ENCODE measurements around the gene RFX6. TPM values are rescaled to one million over a fixed set of nuclear protein-coding genes. Genes with fewer than 3 reads are reported as not detected.
"Not testable (repeated sequence)": the region's sequence is repeated elsewhere in the genome, so short reads cannot be mapped to it uniquely, and the experiment has no call there.

RFX6 gene, protein sequence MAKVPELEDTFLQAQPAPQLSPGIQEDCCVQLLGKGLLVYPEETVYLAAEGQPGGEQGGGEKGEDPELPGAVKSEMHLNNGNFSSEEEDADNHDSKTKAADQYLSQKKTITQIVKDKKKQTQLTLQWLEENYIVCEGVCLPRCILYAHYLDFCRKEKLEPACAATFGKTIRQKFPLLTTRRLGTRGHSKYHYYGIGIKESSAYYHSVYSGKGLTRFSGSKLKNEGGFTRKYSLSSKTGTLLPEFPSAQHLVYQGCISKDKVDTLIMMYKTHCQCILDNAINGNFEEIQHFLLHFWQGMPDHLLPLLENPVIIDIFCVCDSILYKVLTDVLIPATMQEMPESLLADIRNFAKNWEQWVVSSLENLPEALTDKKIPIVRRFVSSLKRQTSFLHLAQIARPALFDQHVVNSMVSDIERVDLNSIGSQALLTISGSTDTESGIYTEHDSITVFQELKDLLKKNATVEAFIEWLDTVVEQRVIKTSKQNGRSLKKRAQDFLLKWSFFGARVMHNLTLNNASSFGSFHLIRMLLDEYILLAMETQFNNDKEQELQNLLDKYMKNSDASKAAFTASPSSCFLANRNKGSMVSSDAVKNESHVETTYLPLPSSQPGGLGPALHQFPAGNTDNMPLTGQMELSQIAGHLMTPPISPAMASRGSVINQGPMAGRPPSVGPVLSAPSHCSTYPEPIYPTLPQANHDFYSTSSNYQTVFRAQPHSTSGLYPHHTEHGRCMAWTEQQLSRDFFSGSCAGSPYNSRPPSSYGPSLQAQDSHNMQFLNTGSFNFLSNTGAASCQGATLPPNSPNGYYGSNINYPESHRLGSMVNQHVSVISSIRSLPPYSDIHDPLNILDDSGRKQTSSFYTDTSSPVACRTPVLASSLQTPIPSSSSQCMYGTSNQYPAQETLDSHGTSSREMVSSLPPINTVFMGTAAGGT
- not detected in 2 replicates for total RNA-seq (2014; rRNA removed; shearing (Covaris generic))
- polyA plus RNA-seq (2015; cell fraction: cytosol; rRNA removed) = not detected in 2 replicates
- not detected in 2 replicates for polyA plus RNA-seq (2015; cell fraction: nucleus; rRNA removed)

DNA sequence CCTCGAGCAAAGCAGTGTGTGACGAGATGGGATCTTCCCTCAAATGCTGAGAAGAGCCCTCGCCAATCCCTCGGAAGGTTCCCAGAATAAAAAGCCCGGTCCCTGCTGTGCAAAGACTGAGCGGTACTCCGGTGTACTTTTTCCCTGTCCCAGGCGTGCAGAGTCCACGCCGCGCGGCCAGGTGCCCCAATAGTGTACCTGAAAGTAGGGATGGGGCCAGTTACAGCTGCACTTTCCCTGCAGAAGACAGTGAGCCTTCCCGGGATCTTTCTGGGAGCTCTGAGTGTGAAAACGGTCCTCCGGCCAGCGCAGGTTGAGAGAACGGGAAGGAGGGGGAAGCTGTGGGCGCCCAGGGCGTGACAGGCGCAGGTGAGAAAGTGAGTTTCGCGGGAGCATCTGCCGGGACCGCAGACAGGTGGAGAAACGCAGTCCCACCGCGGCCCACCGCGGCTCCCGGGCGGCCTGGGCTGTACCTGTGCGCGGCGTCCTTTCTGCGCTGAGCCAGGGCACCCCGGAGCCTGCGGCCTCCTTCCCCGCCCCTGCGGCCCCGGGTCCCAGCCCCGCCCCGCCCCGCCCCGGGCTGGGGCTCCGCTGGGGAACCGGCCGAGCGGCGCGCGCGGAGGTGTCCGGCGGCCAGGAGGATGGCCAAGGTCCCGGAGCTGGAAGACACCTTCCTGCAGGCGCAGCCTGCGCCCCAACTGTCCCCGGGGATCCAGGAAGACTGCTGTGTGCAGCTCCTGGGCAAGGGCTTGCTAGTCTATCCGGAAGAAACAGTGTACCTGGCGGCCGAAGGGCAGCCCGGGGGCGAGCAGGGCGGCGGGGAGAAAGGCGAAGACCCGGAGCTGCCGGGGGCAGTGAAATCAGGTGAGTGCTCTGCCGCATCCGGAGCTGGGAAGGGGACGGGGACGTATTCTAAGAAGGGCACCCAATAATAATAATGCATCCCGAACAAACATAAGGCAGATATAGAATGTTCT lies at the start of gene RFX6:
RFX6 (plus strand) TSS at position 608 of the 977 bp plus-strand sequence; CDS start at position 642, 34 bp downstream.
- no peak for DNase-seq (ENCODE audit: low read depth)

DNA sequence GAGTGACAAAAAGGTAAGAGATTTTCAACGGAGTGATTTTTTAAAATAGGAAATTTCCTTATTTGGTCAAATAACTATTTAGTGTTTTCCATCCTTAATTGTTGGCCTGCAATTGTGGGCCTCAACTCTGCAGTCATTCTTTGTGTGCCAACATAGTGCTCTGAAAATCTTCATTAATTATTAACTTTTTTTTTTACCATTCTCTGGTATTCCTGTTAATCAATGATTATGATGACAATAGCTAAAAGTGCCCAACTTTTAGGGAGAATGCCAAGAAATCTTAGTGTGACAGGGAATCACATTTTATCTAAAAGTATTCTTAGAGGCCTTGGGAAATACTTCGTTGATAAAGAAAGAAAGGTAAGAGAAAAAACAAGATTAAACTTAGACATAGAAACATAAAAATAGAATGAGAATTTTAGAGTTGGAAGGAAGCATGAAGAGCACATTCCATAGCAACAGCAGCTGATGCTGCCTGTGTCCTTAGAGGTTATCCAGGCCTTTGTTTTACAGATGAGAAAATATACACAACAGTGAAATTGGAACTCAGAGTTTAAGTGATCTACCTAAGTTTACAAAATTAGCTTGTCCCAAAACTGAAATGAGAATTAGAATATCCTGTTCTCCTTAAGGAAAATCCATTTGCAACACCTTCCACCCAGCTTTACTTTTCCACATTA lies 49.3 kb upstream of the RFX6 start:
- DNase-seq (ENCODE audit: low read depth) = no peak

DNA sequence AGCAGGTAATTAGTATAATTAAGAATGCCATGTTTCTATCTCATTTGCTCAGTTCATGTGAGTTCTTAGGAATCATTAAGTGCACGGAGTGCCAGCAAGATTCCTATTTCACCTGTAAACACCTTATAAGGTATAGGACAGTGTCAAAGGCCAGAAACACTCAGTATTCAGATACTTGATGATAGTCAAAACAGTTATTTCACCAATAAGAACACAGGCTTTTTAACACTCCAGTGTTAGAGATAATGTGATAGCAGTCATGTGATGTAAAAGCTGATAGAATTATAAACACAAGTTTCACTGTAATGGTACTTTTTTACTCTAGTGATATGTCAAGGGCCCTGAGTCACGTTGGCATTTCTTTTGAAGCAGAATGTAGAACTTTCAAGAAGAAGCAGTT lies 48.1 kb upstream of the RFX6 start, which contains the start of gene GPRC6A:
GPRC6A (minus strand) TSS at position 101 of the 400 bp plus-strand sequence; CDS start at position 31, 70 bp downstream.
- no peak for DNase-seq (ENCODE audit: low read depth)

DNA sequence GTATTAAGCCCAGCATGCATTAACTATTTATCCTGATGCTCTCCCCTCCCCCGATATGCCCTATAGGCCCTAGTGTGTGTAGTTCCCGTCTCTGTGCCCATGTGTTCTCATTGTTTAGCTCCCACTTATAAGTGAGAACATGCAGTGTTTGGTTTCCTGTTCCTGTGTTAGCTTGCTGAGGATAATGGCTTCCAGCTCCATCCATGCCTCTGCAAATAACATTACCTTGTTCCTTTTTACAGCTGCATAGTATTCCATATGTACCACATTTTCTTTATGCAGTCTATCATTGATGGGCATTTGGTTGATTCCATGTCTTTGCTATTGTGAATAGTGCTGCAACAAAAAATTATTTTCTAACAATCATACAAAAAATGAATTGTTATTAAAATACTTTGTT lies 42.5 kb upstream of the RFX6 start:
- DNase-seq (ENCODE audit: low read depth) = not testable (repeated sequence)

DNA sequence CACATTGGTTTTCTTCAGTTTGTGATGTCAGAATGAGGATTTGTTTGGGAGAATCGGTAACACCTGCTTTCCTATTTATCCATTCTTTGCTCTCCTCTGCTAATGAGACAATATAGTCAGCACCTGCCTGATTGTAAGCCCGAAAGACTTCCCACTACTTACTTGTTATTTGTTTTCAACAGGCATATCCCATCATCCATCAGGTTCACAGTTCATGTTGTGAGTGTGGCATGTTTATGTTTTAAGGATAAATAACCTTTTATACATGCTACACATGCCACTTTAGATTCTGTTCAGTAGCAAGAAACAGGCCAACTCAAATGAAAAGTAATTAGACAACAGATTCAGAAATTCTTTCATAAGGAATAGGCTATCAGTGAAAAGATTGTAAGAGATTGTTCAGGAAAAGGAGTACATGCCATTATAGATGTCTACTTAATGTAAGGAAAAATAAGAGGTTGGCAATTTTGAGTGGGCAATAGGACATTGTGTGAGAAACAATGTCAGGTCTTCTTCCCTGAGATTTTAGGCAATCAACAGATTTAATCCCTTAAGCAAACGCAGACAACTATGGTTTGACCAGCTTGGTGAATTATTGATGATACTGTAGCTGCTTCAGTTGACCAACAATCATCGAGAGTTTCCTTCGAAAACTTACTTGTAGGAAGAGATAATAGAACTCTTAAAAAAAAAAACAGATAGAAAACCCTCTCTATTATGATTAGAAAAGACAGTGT lies 40.3 kb upstream of the RFX6 start:
- no peak for DNase-seq (ENCODE audit: low read depth)

DNA sequence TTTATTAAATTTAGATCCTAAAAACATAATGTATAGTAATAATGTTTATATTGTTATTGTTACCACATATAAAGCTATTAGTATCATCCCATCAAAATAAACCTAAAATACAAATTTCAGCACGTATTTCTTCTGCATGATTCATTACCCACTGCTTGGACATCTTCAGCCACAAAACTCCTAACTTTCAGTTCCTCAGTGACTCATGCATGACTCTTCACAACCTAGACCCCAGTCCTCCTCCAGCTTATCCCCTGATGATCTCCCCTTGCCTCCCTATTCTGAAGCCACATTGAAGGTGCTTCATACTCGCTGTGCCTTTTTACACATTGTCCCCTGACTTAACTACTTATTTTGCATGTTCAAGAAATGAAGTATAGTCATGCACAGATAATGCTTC lies 37.0 kb upstream of the RFX6 start:
- peak; percentile 92 for DNase-seq (ENCODE audit: low read depth)

DNA sequence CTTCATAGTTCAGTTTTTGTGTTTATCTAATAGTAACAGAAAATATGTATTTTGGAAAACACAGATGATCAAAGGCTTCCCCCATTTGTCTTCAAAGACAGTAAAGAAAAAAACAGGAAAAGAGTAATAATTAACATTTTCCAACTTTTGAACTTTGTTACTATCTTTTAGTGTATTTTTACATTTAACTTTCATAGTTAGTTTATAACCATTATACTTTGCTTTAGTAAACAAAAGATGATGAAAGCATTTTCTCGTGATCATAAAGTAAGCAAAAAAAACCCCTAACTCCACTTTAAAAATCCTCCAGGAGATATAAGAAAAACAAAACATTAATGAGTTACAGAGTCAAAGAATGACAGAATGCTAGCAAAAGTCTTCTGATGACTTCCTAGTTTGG lies 34.6 kb upstream of the RFX6 start:
- DNase-seq (ENCODE audit: low read depth) = no peak

DNA sequence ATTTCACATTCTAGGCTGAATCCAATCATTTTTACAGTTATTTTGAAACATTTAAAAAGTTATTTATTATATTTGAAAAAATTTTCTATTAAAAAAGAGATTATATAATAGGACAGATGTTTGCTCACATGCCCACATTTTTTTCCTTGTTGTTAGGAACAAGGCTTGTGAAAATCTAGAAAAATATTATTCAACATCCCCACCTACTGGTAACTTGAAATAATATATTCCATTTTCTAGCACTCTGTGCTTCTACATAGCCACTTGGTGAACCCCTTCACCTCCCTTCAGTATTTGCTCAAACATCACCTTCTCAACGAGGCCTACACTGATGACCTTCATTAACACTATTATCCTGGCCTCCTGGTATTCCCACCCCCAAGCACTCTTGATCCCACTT lies 29.8 kb upstream of the RFX6 start:
- DNase-seq (ENCODE audit: low read depth) = peak; percentile 51

DNA sequence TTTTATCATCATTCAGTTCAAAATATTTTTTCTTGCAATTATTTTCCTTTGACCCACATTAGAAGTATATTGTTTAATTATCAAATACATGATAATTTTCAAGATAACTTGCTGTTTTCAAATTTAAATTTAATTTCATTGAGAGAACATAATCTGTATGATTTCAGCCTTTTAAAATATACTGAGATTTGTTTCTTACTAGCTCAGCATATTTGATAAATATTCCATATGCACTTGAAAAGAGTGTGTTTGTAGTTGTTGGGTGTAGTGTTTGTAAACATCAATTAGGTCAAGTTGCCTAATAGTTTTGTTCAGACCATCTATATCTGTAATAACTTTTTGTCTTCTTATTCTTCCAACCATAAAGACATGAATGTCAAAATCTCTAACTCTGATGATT lies 19.0 kb upstream of the RFX6 start:
- no peak for DNase-seq (ENCODE audit: low read depth)

DNA sequence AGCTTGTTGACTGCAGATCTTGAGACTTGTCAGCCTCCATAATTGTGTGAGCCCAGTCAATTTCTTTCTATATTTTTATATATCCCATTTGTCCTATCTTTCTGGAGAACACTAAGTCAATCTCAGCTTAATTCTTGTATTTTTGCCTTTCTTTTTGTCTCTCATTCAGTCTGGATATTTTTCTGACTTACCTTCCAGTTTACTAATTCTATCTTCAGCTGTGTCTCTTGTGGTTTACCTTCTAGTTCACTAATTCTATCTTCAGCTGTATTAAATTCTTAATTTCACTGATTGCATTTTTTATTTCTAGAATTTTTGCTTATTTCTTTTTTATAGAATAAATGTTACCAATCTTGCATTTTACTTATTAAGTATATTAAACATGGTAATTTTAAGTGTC lies 17.8 kb upstream of the RFX6 start:
- DNase-seq (ENCODE audit: low read depth) = no peak

DNA sequence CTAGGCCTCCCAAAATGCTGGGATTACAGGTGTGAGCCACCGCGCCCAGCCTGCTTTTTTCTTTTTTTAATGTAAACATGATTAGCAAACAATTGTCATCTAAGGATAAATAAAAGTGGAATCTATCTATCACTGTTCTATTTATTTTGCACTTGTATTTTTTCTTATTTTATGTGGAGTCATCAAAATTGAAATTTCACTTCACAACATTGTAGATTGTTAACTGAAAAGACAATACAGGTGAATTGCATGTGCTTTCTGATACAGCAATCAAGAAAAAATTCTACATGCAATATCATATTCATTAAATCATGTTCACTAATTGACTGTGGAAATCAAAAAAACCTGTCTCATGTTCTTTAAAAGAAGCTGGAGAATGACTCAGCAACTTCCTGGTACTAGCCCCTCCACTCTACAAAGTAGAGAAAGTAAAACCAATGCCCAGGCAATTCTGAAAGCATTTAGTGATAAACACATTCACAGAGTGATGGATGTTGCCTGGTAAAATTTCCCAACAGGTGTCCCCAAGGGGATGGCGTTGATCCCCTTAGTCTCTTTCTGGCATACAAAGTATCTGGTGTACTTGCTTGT lies 10.7 kb upstream of the RFX6 start:
- peak; percentile 36 for DNase-seq (ENCODE audit: low read depth)

DNA sequence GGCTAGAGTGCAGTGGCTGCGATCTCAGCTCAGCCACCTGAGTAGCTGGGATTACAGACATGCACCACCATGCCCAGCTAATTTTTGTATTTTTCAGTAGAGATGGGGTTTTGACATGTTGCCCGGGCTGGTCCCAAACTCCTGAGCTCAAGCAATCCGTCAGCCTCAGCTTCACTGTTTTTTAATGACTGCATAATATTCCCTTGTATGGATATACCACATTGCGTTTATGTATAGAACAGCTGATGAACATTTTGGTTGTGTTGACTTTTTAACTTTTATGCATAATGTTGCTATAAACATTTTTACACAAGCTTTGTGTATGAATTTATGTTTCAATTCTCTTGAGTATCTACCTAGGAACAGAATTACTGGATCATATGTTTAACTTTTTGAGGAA lies 4.3 kb upstream of the RFX6 start:
- DNase-seq (ENCODE audit: low read depth) = no peak

DNA sequence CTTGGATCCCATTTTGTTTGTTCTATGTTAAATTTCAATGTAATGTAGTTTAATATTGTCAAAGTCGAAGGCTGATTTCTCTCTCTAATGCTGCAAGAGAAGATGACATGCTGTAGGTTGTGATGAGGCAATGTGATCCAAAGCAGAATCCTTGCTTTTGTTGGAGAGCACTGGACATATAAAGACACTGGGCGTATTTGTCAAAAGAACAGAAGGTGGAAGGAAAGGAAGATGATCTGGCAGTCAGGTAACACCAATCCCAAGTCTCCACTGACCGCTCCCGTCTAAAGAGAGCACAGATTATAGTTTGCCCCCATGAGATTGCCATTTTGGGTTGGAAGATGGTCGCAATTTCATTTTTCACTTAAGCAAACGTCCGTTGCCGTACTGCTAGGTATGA lies 935 bp upstream of the RFX6 start:
- DNase-seq (ENCODE audit: low read depth) = no peak

DNA sequence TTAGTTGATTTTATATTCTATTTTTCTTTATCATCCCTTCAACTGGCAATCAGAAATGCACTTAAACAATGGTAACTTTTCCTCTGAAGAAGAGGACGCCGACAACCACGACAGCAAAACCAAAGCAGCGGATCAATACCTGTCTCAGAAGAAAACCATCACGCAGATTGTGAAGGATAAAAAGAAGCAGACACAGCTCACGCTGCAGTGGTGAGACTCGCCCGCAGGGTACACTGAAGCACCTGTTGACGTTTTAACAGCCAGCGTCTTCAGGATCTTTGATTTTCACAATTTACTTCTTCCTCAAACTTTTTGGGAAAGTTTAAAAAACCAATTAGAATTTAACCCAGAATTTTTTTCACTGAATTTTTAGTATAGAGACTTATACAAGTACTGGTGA lies 701 bp downstream of the RFX6 start:
- DNase-seq (ENCODE audit: low read depth) = no peak

DNA sequence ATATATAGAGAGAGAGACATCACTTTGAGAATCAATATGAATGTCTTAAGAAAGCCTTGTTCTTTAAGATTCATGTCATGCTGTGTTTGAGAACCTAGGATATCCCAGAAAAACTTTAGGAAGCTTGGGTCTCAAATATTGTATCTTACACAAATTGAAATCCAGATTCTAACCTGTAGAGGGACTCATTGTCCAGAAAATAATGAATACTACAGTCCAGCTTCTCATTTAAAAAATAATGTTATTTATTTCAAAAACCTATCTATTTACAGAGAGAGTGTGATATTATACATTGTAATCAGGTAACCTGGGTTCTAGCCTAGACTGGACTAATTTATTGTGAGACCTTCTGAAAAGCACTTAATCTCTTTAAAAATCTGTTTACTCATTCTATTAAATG lies 4.2 kb downstream of the RFX6 start:
- DNase-seq (ENCODE audit: low read depth) = no peak

DNA sequence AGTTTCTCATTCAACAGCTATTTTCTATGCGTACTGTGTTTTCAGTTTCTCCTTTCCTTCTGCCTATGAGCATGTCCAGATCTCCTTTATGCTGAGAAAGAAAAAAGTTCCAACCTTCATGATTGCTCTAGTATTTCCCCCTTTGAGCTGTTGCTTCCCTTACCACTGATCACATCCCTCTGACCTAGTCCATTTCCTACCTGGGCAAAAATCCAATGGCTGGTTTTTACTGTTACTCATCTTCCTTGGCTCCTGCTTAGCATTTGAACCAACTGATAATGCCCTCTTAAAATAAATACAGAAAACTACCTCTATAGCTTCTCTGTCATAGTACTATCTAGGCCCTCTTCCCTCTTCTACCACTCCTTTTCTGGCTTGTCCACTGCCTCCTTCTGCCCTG lies 6.0 kb downstream of the RFX6 start:
- peak; percentile 75 for DNase-seq (ENCODE audit: low read depth)

DNA sequence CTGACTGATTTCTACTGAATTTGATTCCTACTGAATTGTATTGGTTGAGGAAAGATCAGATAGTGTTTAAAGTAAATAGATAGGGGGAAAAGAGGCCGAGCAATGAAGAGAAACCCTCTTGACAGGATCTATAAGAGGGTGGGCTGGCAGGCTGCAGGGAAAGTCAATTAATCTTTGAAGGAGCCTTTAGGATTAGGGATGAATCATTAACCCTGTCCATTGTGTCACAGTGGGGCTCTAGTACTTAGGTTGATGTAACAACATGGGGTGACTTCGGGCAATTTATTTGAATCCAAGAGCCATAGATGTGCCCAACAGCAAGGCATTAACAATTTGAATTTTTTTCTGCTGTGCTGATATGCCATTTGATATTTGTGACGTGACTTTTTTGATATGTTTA lies 7.5 kb downstream of the RFX6 start:
- DNase-seq (ENCODE audit: low read depth) = no peak

DNA sequence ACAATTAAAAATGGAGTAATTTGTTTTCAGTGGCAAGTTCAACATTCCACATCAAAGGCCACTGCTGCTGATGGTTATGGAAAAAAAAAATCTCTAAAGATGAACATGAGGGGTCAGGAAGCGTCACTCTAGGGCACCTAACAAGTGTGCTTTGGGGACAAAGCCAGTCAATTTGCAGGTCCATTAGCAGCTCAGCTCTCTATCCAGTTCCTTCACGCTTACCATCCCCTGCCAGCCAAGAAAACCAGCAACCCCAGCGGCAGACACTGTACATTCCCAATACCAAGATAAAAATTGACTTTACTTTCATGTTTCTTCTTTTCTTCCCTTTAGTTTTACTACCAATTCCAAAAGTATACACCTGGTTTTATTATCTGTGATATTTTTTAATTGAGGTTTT lies 10.1 kb downstream of the RFX6 start:
- DNase-seq (ENCODE audit: low read depth) = no peak

DNA sequence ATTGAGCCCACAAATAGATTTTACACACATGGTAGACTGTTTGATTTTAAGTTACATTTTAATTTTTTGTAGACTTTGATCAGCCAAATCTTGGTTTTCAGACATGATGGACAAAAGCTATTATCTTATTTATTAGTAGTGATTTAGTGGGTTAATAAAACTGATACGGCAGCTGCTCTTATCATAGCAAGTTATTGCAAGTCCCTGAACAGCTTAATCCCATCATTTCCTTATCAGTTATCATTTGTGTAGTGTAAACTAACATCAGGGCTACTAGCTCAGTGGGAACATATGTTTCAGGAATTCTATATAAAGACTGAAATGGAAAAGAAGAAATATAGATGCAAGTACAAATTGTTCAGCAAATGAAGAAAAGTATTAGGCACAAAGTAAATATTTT lies 10.9 kb downstream of the RFX6 start:
- DNase-seq (ENCODE audit: low read depth) = no peak

All from HT1080 (cell line).